Measurements from ENCODE around the gene POMGNT2. TPM values are rescaled to one million over a fixed set of nuclear protein-coding genes. Genes with fewer than 3 reads are reported as not detected.

POMGNT2 gene
- total and polyA plus RNA-seq, 10 of the 15 experiments (the other 5 are each of a cell fraction or from before 2014, with no cell fraction given): 0.02 to 1.7 (median 0.17) TPM; not detected in 1

- no peak overlapping the region for H3K4me3 ChIP-seq
- DNase-seq (ENCODE audit: low read depth, low spot score) (no peak), ATAC-seq (no peak), FAIRE-seq (no peak)
- no peak overlapping the region for H3K4me2 ChIP-seq (ENCODE audit: control insufficient read depth, insufficient read depth)
- no peak overlapping the region for H3K9ac ChIP-seq (ENCODE audit: control insufficient read depth, insufficient read depth, low read length)
- no peaks in the 10 kb centered on the region for H3K9me3 ChIP-seq (replicated peaks; ENCODE audit: control insufficient read depth, insufficient read depth, low read length)
- H4K20me1 ChIP-seq (ENCODE audit: control insufficient read depth, insufficient read depth): no peaks in the 10 kb centered on the region
- no peak overlapping the region for H2AFZ ChIP-seq (ENCODE audit: control insufficient read depth, low read depth, low read length)
- BruUV-seq (replicated peaks): no TSS peak
- WGBS (ENCODE audit: insufficient coverage, insufficient replicate concordance, low lambda C conversion rate, missing lambda C conversion rate): 28% methylated on average over 15 of the region's 15 CpGs
- H3K27ac ChIP-seq (ENCODE audit: control insufficient read depth, insufficient read depth): no peak overlapping the region
- H3K36me3 ChIP-seq (ENCODE audit: control insufficient read depth in 2 of 2, insufficient read depth in 2 of 2, low read length in 1 of 2): no peaks in the 10 kb centered on the region
- TF ChIP-seq SRF (IDR thresholded peaks at IDR 0.05; ENCODE audit: low read depth in 2 of 2, low read length in 2 of 2) (no peak), IKZF2 (IDR thresholded peaks at IDR 0.05) (no peak)
- ChIA-PET SMC1A (ENCODE audit: uncharacterized antibody, unreplicated experiment) (no interaction called here), RAD21 (ENCODE audit: unreplicated experiment) (no interaction called here), POLR2A (no interaction called here), CTCF (interaction anchor here (1.3 kb wide), 1 partner anchor 16 kb away, joined by 3 read pairs; no protein-coding TSS in a partner anchor)
- intact Hi-C loops (cut with micrococcal nuclease; ENCODE audit: unreplicated experiment) (no loop called here), in situ Hi-C loops (cut with MboI) (no loop called here)
- H3K27me3 ChIP-seq (replicated peaks in 1 of 2; ENCODE audit: control insufficient read depth in 2 of 2, insufficient read depth in 2 of 2, low read length in 1 of 2): no peaks in the 10 kb centered on the region; a peak in 1 of 4 replicates
- H3K4me1 ChIP-seq (ENCODE audit: control insufficient read depth, insufficient read depth, low read length): no peaks in the 10 kb centered on the region
- no peaks in the 10 kb centered on the region for H3K79me2 ChIP-seq (ENCODE audit: control insufficient read depth, insufficient read depth, low read length)
These were observed 49.8 kb downstream of the POMGNT2 start for GRCh38 chr3:43055806-43056770.

DNA sequence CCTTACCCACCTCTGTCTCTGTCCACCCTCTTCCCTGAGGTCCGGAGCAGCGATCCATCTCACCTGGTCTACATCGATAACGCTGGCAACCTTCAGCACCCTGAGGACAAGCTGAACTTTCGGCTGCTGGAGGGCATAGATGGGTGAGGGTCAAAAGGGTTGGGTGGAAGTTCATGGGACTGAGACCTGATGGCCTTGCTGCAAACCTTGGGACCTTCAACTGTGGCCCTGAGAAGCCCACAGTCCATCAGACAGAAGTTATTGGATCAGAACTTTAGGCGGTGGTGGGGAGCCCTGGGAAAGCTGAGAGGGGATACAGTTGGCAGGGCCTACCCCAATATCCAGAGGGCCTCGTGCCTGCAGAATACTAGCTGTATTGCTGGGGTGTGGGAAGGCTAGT, 50.5 kb downstream of the POMGNT2 start:
- WGBS (ENCODE audit: insufficient coverage, insufficient replicate concordance, low lambda C conversion rate, missing lambda C conversion rate): 16% methylated on average over 7 of the region's 7 CpGs
- Histone ChIP-seq H3K4me1 (ENCODE audit: control insufficient read depth, insufficient read depth, low read length) (no peaks in the 10 kb centered on the region), H3K9me3 (replicated peaks; ENCODE audit: control insufficient read depth, insufficient read depth, low read length) (no peaks in the 10 kb centered on the region), H3K79me2 (ENCODE audit: control insufficient read depth, insufficient read depth, low read length) (no peaks in the 10 kb centered on the region), H3K9ac (ENCODE audit: control insufficient read depth, insufficient read depth, low read length) (no peak overlapping the region), H3K27ac (ENCODE audit: control insufficient read depth, insufficient read depth) (no peak overlapping the region), H4K20me1 (ENCODE audit: control insufficient read depth, insufficient read depth) (no peaks in the 10 kb centered on the region), H2AFZ (ENCODE audit: control insufficient read depth, low read depth, low read length) (no peak overlapping the region), H3K4me3 (no peak overlapping the region), H3K36me3 (ENCODE audit: control insufficient read depth in 2 of 2, insufficient read depth in 2 of 2, low read length in 1 of 2) (no peaks in the 10 kb centered on the region), H3K27me3 (replicated peaks in 1 of 2; ENCODE audit: control insufficient read depth in 2 of 2, insufficient read depth in 2 of 2, low read length in 1 of 2) (no peaks in the 10 kb centered on the region; a peak in 1 of 4 replicates), H3K4me2 (ENCODE audit: control insufficient read depth, insufficient read depth) (no peak overlapping the region)
- TF ChIP-seq BRCA1 (IDR thresholded peaks at IDR 0.05; ENCODE audit: low read depth, low read length) (no peak), JUNB (IDR thresholded peaks at IDR 0.05) (no peak), EZH2 (IDR thresholded peaks at IDR 0.05; ENCODE audit: borderline replicate concordance, control insufficient read depth, low read depth, low read length) (no peak), BMI1 (IDR thresholded peaks at IDR 0.05; ENCODE audit: borderline replicate concordance) (no peak), SRF (IDR thresholded peaks at IDR 0.05; ENCODE audit: low read depth in 2 of 2, low read length in 2 of 2) (no peak)
- ChIA-PET RAD21 (ENCODE audit: unreplicated experiment) (no interaction called here), CTCF (interaction anchor here (1.3 kb wide), 1 partner anchor 16 kb away, joined by 3 read pairs; no protein-coding TSS in a partner anchor), SMC1A (ENCODE audit: uncharacterized antibody, unreplicated experiment) (no interaction called here), POLR2A (no interaction called here)
- in situ Hi-C loops (cut with MboI) (no loop called here), intact Hi-C loops (cut with micrococcal nuclease; ENCODE audit: unreplicated experiment) (no loop called here)
- FAIRE-seq: no peak
- ATAC-seq: no peak
- no peak for DNase-seq (ENCODE audit: low read depth, low spot score)
- BruUV-seq (replicated peaks): no TSS peak
